ENCODE data around the gene CNGA2.

The CNGA2 gene

GRCh38 chrX:151711787-151712186 lies 22.8 kb upstream of the CNGA2 start:
- DNase-seq (ENCODE audit: low read depth) = no peak

DNA sequence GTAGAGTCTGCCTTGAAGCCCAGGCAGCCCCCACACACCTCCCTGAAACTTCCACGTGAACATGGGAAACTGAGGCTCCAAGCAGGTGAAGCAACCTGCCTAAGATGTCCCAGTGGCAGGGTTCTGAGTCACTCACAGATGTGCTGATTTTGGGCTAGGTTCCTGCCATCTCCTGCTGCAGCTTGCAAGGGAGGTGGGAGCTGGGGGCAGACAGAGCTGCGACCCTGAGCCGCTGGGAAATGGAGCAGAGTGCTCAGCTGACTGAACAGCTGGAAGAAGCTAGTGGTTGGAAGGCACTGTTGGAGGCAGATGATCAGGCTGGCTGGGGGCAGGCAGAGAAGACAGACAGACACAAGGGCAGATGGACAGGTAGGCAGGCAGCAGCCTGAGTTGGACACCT lies 22.3 kb upstream of the CNGA2 start:
- no peak for DNase-seq (ENCODE audit: low read depth)

DNA sequence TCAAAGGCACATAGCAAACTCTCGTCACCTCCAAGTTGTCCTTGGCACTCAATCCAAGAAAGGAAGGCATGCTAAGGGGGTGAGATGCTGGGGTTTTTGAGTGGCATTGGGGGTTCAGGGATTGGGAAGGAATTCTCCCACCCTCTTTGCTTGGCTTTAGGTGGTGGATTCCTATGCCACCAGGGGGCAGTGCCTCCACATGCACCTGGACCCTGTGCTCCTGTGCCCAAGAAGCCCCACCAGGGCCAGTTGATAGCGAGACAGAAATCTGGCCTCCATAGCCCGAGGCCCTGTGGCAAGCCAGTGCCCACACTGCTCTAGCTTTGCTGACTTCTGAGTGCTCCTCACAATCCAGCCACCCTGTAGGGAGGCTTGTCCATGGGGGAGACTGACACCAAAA lies 20.7 kb upstream of the CNGA2 start:
- DNase-seq (ENCODE audit: low read depth) = no peak

DNA sequence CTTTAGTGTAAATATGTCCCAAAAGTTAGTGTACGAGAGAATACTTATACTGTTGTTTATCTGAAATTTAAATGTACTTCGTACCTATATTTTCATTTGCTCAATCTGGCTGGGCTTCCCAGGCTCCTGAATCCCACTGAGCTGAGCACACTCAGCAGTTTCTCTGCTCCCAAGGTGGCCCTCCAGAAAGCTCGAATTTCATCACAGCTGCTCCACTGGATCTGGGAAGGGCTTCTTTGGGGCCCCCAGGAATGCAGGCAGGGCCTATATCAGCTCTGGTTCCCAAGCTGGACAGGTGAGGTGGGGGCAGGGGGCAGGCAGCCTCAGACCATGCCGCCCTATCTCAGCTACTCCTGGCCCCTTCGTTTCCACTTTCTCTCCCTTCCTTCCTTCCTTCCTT lies 20.2 kb upstream of the CNGA2 start:
- no peak for DNase-seq (ENCODE audit: low read depth)

GRCh38 chrX:151715752-151716151 lies 18.8 kb upstream of the CNGA2 start, which contains the start of gene FATE1:
FATE1 (plus strand) TSS chrX:151716035; CDS start chrX:151716120, 85 bp downstream.
- DNase-seq (ENCODE audit: low read depth) = no peak

GRCh38 chrX:151722241-151722846 lies 12.2 kb upstream of the CNGA2 start:
- no peak for DNase-seq (ENCODE audit: low read depth)

- no peak for DNase-seq (ENCODE audit: low read depth)
Measured at GRCh38 chrX:151723156-151723760, 11.3 kb upstream of the CNGA2 start.

DNA sequence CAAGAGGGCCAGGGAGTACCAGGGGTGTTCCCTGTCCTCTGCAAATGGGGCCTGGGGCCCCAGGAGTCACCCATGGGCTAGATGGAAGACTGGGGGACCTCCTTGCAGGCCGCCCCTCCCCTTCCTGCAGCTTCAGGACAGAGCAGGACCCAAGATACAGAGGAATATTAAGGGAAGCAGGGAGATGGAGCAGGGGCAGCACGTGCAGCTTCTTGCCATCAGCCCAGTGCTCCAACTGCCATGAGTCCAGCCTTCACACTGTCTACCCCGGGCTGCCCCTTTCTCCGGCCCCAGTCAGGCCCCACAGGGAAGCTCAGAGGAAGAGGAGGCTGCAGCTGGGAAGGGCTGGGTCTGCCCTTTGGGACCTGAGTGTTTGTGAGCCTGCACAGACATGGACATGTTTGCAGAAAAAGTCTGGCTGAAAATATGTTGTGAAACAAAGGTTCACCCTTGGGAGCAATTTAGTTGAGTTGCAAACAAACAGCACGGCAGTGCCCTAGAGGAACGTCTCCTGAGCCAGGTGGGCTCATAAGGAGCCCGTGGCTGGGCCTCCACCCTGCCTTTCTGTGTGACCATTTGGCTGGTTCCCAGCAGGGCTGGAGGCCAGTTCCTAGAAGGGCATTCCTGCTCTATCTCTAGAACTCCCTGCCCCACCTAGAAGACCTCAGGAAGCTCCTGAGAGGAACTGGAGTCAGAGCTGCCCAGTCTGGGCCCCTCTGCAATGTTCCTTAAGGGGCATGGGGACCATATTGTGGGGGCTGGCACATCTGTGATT lies 9.8 kb upstream of the CNGA2 start:
- DNase-seq (ENCODE audit: low read depth) = no peak

GRCh38 chrX:151725338-151725614 lies 9.3 kb upstream of the CNGA2 start:
- DNase-seq (ENCODE audit: low read depth) = no peak

DNA sequence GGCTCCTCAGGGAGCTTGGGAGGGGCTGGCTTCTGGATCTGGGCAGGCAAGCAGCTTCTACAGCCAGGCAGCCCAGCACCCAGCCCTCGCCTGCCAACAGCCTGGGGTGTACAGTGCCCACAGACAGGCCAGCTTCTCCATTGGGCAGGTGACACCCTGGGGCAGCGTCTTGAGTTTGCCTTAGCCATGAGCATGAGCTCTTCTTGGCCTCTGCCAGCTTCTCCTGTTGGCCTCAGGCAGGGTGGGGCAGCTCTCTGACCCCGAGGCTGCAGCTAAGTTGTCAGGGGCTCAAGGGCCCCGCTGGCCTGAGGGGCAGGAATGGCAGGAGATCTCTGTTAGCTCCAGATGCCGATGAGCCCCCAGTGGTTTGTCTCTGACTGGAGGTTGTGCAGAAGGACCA lies 7.8 kb upstream of the CNGA2 start:
- DNase-seq (ENCODE audit: low read depth) = no peak

DNA sequence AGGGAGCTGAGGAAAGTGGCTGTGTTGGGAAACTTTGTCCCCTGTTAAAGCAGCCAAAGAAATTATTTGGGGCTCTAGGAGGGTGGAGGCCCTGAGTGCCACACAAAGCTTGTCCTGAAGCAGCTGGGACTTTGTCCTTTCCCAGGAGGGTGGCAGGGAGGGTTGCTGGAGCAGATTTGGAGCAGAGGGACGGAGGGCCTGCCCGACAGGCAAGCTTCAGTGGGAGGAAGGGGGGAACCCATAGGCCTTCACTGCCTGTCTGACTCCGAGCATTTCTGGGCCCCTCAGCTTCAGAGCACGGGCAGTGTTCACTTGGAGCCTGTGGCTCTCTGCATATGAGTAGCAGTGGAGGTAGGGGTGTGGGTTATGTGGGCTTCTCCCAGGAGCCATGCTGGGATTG lies 7.2 kb upstream of the CNGA2 start:
- no peak for DNase-seq (ENCODE audit: low read depth)

- no peak for DNase-seq (ENCODE audit: low read depth)
Measured at GRCh38 chrX:151729056-151729725, 5.4 kb upstream of the CNGA2 start.

DNA sequence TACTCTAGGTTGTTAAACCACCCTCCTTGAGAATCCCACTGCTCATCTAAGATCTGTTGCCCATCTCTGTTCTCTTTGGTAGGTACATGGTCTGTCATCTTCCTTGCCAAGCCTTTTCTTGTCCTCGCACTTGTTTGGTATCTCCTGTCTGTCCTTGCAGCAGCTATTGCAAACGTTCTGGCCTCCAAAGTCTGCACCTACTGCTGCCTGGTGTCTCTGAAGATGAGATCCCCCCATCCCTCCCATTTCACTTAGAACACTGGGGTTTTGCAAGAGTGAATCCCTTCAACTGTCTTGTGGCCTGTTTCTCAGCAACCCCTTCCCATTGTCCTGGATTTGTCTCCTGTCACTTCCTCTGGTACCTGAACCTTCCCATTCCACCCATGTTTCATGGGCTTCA lies 673 bp downstream of the CNGA2 start:
- DNase-seq (ENCODE audit: low read depth) = no peak

DNA sequence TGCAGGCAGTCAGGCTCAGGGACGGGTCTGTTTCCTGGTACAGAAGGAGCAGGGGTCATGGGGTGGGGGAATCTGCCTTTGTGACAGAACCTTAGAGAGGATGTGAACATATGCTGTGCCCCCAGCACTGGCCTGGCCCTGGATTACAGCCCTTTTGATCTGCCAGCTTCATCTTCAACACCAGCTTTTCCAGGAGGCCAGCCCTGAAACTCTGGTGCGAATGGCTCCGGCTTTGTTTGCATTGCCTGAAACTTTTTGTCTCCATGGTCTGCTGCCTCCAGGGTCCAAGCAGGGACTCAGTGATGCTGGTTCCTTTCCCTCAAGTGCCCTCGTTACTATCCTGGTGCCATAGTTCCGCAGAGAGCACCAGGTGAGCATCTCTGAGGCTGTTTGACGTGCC lies 2.1 kb downstream of the CNGA2 start:
- no peak for DNase-seq (ENCODE audit: low read depth)

DNA sequence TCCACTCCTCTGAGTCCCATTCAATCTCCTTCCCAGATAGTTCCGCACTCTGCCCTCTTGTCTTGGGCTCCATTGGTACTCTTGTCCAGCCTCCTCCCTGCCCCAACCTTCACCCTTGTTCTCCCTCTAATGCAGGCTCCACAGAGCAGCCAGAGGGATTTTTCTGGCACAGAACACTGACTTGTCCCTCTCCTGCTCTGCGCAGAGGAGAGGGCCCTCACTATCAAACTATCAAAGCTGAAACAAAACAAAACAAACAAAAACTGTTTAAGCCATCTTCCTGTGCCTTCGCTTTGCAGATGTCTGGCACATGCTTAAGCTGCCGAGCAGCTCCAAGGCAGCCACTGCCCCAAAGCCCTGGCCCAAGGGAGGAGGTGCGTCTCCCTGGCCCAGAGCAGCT lies 2.9 kb downstream of the CNGA2 start:
- no peak for DNase-seq (ENCODE audit: low read depth)

DNA sequence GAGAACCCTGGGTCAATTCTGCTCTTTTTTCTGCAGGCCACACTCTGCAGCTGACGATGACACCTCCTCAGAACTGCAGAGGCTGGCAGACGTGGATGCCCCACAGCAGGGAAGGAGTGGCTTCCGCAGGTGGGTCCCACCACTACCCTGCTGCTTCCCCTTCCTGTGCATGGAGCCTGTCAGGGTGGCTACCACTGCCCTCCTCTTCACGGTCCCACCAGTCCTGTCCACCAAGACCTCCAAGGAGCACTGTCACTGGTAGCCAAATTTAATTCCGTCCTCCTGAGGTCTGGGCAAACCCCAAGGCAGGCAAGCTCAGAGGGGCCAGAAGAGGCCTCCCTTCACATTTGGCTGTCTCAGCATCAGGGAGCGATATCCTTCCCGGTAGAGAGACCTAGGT lies 4.2 kb downstream of the CNGA2 start:
- DNase-seq (ENCODE audit: low read depth) = no peak

DNA sequence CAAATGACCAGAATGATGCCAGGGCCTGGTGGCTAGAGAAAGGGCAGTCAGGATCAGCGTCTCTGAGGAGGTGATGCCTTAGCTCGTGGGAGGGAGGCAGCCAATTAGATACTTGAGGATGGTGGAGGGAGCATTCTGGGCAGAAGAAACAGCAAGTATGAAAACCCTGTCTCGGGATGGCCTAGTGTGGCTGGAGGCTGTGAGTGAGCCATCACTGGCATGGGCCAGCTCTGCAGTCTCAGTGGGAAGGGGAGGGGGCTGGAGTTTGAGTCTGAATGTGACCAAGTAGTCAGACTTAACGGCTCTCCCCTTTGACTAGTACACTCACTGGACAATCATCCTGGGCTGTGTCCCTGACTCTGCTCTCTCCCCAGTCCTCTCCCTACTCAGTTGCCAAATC lies 7.1 kb downstream of the CNGA2 start:
- DNase-seq (ENCODE audit: low read depth) = no peak

DNA sequence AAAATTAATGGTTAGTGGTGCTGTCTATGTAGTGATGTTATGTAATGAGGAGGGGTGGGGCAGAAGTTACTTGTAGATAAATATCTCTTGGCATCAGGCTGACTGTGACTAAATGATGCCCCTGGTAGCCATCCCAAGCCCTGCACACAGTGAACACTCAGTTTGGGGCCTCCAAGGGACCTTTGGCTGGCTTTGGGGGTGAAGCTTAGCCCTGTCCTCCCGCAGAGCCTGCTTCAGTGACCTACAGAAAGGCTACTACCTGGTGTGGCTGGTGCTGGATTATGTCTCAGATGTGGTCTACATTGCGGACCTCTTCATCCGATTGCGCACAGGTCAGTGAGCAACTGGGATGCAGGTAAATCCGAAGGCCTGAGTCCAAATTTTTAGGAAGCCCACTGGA lies 7.8 kb downstream of the CNGA2 start:
- no peak for DNase-seq (ENCODE audit: low read depth)

- DNase-seq (ENCODE audit: low read depth) = no peak
Measured at GRCh38 chrX:151743651-151744470, 9.3 kb downstream of the CNGA2 start.

DNA sequence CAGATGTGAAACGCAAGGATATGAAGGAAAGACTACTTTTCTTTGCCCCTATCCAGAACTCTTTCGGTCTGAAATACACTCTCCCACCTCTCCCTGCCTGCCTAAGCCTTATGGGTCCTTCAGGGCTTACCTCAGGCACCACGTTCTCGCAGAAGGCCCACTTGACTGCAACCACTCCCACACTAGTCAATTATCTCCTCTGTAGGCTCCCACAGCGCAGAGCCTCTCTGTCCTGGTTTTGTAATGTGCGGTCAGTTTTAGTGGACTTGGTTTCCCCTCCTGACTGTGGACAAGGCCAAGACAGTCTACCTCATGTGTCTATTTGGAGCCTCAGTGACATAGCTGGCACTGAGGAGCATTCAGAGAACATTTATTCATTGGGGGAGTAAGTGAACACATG lies 11.1 kb downstream of the CNGA2 start:
- no peak for DNase-seq (ENCODE audit: low read depth)

DNA sequence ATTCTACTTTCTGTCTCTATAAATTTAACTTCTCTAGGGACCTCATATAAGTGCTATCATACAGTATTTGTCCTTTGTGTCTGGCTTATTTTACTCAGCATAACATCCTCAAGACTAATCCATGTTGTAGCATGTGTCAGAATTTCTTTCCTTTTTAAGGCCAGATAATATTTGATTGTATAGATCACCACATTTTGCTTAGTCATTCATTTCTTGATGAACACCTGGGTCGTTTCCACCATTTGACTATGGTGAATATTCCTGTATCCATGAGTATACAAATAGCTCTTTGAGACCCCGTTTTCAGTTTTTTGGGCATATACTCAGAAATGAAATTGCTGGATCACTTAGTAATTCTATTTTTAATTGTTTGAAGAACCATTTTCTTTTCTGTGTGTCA lies 12.0 kb downstream of the CNGA2 start:
- no peak for DNase-seq (ENCODE audit: low read depth)

- no peak for DNase-seq (ENCODE audit: low read depth)
Measured at GRCh38 chrX:151750511-151750910, 16.0 kb downstream of the CNGA2 start.

Data from stimulated activated CD8-positive, alpha-beta memory T cell treated with anti-CD3 and anti-CD28 coated beads, Interleukin-15, amount 100 ng/mL, for 24 hours (primary cell).